CD14-positive monocyte (primary cell): ENCODE data around the gene SCG5. TPM values are rescaled to one million over a fixed set of nuclear protein-coding genes. Genes with fewer than 3 reads are reported as not detected.

Experiments
- DNase-seq, 3 donors: peaks; one replicate each; pipeline ENCODE4 v3.0.0-alpha.2; 2011 to 2022
- H2AFZ ChIP-seq: 2 replicates; pipeline ENCODE4 v1.6.0; 2012; ENCODE audit warnings: mild to moderate bottlenecking, low read depth, low read length, inconsistent platforms; ENCODE audit not compliant: insufficient read depth, poor library complexity, severe bottlenecking
- H3K27ac ChIP-seq, 2 donors: 1 replicate in 1 of 2; 2 replicates in 1 of 2; pipeline ENCODE4 v1.5.1; 2012 to 2013; ENCODE audit warnings: low read length in 2 of 2, control low read depth in 1 of 2, inconsistent platforms in 1 of 2, low read depth in 1 of 2, mild to moderate bottlenecking in 1 of 2
- H3K27me3 ChIP-seq, 2 donors: one replicate each; pipeline versions ENCODE4 v1.6.0 to v1.6.1; 2011 to 2013; ENCODE audit warnings: low read length in 2 of 2; ENCODE audit not compliant: control insufficient read depth in 2 of 2, insufficient read depth in 2 of 2
- H3K36me3 ChIP-seq, 2 donors: replicated peaks in 1 of 2; 1 replicate in 1 of 2; 2 replicates in 1 of 2; pipeline versions ENCODE4 v1.5.1 to v1.6.1; 2012 to 2013; ENCODE audit warnings: low read length in 2 of 2, control low read depth in 1 of 2, inconsistent platforms in 1 of 2, mild to moderate bottlenecking in 1 of 2; ENCODE audit not compliant: insufficient read depth in 2 of 2, control insufficient read depth in 1 of 2
- H3K4me1 ChIP-seq, 2 donors: 1 replicate in 1 of 2; 2 replicates in 1 of 2; pipeline versions ENCODE4 v1.5.1 to v1.6.1; 2012 to 2013; ENCODE audit warnings: low read length in 2 of 2, control low read depth in 1 of 2, inconsistent platforms in 1 of 2, mild to moderate bottlenecking in 1 of 2, moderate library complexity in 1 of 2; ENCODE audit not compliant: insufficient read depth in 2 of 2, control insufficient read depth in 1 of 2
- H3K4me2 ChIP-seq: replicated peaks from 2 replicates; pipeline ENCODE3; 2012; ENCODE audit warnings: low read length, moderate library complexity, mild to moderate bottlenecking; ENCODE audit not compliant: poor library complexity, severe bottlenecking; ENCODE audit errors: extremely low read depth
- H3K4me3 ChIP-seq, 3 experiments: fragments of 200-600 bp in 1 of 3; sonication (generic) in 1 of 3; replicated peaks in 1 of 3; 1 replicate in 2 of 3; 2 replicates in 1 of 3; pipeline ENCODE4 v1.5.1; 2011 to 2013; ENCODE audit warnings: low read length in 3 of 3, mild to moderate bottlenecking in 3 of 3, control low read depth in 2 of 3, low read depth in 2 of 3, inconsistent platforms in 1 of 3, moderate library complexity in 1 of 3
- H3K79me2 ChIP-seq: 2 replicates; pipeline ENCODE4 v1.6.0; 2012; ENCODE audit warnings: mild to moderate bottlenecking, control low read depth, inconsistent platforms, low read length, moderate library complexity; ENCODE audit not compliant: insufficient read depth
- H3K9ac ChIP-seq: 2 replicates; pipeline ENCODE4 v1.6.0; 2017; ENCODE audit warnings: low read length, mild to moderate bottlenecking; ENCODE audit not compliant: insufficient read depth, poor library complexity, severe bottlenecking
- H3K9me3 ChIP-seq, 2 donors: replicated peaks in 1 of 2; 1 replicate in 1 of 2; 2 replicates in 1 of 2; pipeline versions ENCODE4 v1.5.1 to v1.6.1; 2012 to 2013; ENCODE audit warnings: low read length in 2 of 2, control low read depth in 1 of 2; ENCODE audit not compliant: control insufficient read depth in 1 of 2, insufficient read depth in 1 of 2
- H4K20me1 ChIP-seq: 2 replicates; pipeline ENCODE4 v1.6.0; 2012; ENCODE audit warnings: mild to moderate bottlenecking, low read length, control low read depth, moderate library complexity; ENCODE audit not compliant: insufficient read depth
- H3K27ac Mint-ChIP-seq, 7 donors: one replicate each; pipeline ENCODE4 v1.8.0; 2020; ENCODE audit warnings: mild to moderate bottlenecking in 7 of 7, mixed read lengths in 7 of 7, moderate library complexity in 6 of 7, inconsistent platforms in 2 of 7
- H3K27me3 Mint-ChIP-seq, 3 donors: one replicate each; pipeline ENCODE4 v1.8.0; 2021 to 2022; ENCODE audit warnings: low read depth in 3 of 3, mild to moderate bottlenecking in 3 of 3, mixed read lengths in 3 of 3, moderate library complexity in 3 of 3, inconsistent platforms in 1 of 3
- H3K36me3 Mint-ChIP-seq, 2 donors: one replicate each; pipeline ENCODE4 v1.8.0; 2020; ENCODE audit warnings: mixed read lengths in 2 of 2, inconsistent platforms in 1 of 2, mild to moderate bottlenecking in 1 of 2
- H3K4me1 Mint-ChIP-seq: one replicate; pipeline ENCODE4 v1.8.0; 2020; ENCODE audit warnings: mild to moderate bottlenecking, mixed read lengths
- H3K4me3 Mint-ChIP-seq, 2 donors: one replicate each; pipeline ENCODE4 v1.8.0; 2020; ENCODE audit warnings: mild to moderate bottlenecking in 2 of 2, mixed read lengths in 2 of 2, moderate library complexity in 1 of 2
- H3K9me3 Mint-ChIP-seq, 7 donors: one replicate each; pipeline ENCODE4 v1.8.0; 2020 to 2022; ENCODE audit warnings: mixed read lengths in 7 of 7, mild to moderate bottlenecking in 6 of 7, moderate library complexity in 6 of 7, inconsistent platforms in 2 of 7
- WGBS: methylation state at CpG from one replicate; pipeline ENCODE4 v1.1.5; 2013; ENCODE audit warnings: missing lambda C conversion rate; ENCODE audit not compliant: insufficient coverage; 5-methylcytosine and 5-hydroxymethylcytosine counted together
- intact Hi-C, 2 donors: fragments of 100-400 bp; cut with micrococcal nuclease; formaldehyde crosslinking; loops; one replicate each; pipeline versions ENCODE4 v1.15.0 to v1.15.1; 2023
- polyA plus RNA-seq, 3 donors: library from polyadenylated mRNA; depleted of rRNA in 1 of 3; unstranded in 2 of 3; stranded (reverse) in 1 of 3; fragments of 300-500 nt in 2 of 3; fragments of >200 nt in 1 of 3; fragmentation: Illumina TruSeq in 2 of 3; gene quantifications; 1 replicate in 2 of 3; 2 replicates in 1 of 3; pipeline ENCODE4 v1.2.3, GENCODE V29; 2012 to 2021
- TF ChIP-seq, protein P1 (sequence below): fragments of 200-600 bp; IDR thresholded peaks from one replicate; pipeline ENCODE4 v1.8.0; 2022; ENCODE audit warnings: antibody characterized with exemption, mild to moderate bottlenecking

The SCG5 gene
- polyA plus RNA-seq, 3 donors = not detected

DNA sequence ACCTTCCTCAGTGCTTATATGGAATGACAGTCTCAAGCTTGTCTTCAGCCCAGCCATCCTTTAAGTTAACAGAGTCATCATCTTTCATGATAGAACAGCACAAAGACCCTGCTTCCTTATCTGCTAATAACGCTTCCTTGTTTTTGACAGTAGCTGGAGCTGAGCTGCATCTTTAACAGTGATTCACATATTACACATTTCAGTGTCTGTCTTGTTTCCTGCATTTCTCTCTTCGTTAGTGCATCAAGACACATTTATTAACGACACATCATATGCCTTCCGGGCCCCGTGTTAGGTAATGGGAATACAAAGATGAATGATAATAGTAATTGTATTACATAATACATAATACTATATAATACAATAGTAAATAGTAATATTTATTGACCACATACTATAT is 46.0 kb downstream of the SCG5 start:
- H3K4me3 Mint-ChIP-seq = no peak overlapping the region
- no peaks in the 10 kb centered on the region for H4K20me1 ChIP-seq
- H3K27me3 Mint-ChIP-seq = peaks cover 0 to 9% (median 2%) of the 10 kb centered on the region in 3 donors
- peaks cover 8 to 18% of the 10 kb centered on the region in 2 donors for H3K4me1 ChIP-seq
- no peaks in the 10 kb centered on the region for H3K27me3 ChIP-seq
- H2AFZ ChIP-seq = no peak overlapping the region
- H3K27ac ChIP-seq = no peak overlapping the region
- intact Hi-C loops = no loop called here
- no peak overlapping the region for H3K27ac Mint-ChIP-seq
- H3K36me3 Mint-ChIP-seq = peaks cover 0 to 11% of the 10 kb centered on the region in 2 donors
- no peaks in the 10 kb centered on the region for H3K9me3 Mint-ChIP-seq
- H3K4me1 Mint-ChIP-seq = peaks cover 13% of the 10 kb centered on the region
- H3K79me2 ChIP-seq = no peaks in the 10 kb centered on the region
- TF ChIP-seq, protein P1, sequence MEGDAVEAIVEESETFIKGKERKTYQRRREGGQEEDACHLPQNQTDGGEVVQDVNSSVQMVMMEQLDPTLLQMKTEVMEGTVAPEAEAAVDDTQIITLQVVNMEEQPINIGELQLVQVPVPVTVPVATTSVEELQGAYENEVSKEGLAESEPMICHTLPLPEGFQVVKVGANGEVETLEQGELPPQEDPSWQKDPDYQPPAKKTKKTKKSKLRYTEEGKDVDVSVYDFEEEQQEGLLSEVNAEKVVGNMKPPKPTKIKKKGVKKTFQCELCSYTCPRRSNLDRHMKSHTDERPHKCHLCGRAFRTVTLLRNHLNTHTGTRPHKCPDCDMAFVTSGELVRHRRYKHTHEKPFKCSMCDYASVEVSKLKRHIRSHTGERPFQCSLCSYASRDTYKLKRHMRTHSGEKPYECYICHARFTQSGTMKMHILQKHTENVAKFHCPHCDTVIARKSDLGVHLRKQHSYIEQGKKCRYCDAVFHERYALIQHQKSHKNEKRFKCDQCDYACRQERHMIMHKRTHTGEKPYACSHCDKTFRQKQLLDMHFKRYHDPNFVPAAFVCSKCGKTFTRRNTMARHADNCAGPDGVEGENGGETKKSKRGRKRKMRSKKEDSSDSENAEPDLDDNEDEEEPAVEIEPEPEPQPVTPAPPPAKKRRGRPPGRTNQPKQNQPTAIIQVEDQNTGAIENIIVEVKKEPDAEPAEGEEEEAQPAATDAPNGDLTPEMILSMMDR = no peak
- no peaks in the 10 kb centered on the region for H3K36me3 ChIP-seq
- no peaks in the 10 kb centered on the region for H3K9me3 ChIP-seq
- H3K9ac ChIP-seq = no peak overlapping the region
- WGBS = 90% methylated on average over 1 of the region's 5 CpGs
- H3K4me2 ChIP-seq = no peak overlapping the region
- H3K4me3 ChIP-seq = no peak overlapping the region
- DNase-seq = no peak

DNA sequence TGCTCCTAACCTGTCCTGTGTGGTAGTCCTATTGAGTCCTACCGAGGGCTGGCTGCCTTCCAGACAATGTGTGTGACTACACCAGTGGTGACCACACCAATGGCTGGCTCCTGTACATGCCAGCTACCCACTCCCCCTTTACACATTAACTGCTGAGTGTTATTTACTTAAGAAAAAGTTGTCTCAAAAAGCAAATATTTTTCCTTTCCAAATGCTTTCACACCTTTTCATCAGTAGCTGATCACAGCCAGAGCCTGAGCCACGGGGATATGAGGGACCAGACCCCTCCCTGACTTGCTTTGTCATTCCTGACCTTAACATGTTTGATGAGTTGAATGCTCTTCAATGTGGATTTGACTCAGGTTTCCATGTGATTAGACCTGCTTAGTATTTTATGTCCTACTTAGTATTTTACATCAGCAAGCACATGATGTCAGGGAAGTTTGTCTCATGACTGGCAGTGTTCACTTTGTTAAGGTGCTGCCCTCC is 46.7 kb downstream of the SCG5 start:
- H2AFZ ChIP-seq = no peak overlapping the region
- H3K36me3 Mint-ChIP-seq = peaks cover 0 to 11% of the 10 kb centered on the region in 2 donors
- H3K27me3 Mint-ChIP-seq = peaks cover 0 to 9% (median 2%) of the 10 kb centered on the region in 3 donors
- no peak overlapping the region for H3K9ac ChIP-seq
- no CpG with 5 or more reads among the region's 2 CpGs for WGBS
- no peaks in the 10 kb centered on the region for H4K20me1 ChIP-seq
- H3K4me1 ChIP-seq = peaks cover 5 to 12% of the 10 kb centered on the region in 2 donors
- H3K36me3 ChIP-seq = no peaks in the 10 kb centered on the region
- peaks cover 10% of the 10 kb centered on the region for H3K4me1 Mint-ChIP-seq
- no peaks in the 10 kb centered on the region for H3K27me3 ChIP-seq
- no peak for DNase-seq
- TF ChIP-seq, protein P1 = no peak
- no peak overlapping the region for H3K27ac Mint-ChIP-seq
- H3K9me3 Mint-ChIP-seq = no peaks in the 10 kb centered on the region
- H3K4me3 ChIP-seq = no peak overlapping the region
- no peak overlapping the region for H3K4me2 ChIP-seq
- H3K4me3 Mint-ChIP-seq = no peak overlapping the region
- no peak overlapping the region for H3K27ac ChIP-seq
- H3K9me3 ChIP-seq = no peaks in the 10 kb centered on the region
- intact Hi-C loops = no loop called here
- no peaks in the 10 kb centered on the region for H3K79me2 ChIP-seq
